ENCODE data around the gene ABITRAM. TPM values are rescaled to one million over a fixed set of nuclear protein-coding genes. Genes with fewer than 3 reads are reported as not detected.
"Not testable (repeated sequence)": the region's sequence is repeated elsewhere in the genome, so short reads cannot be mapped to it uniquely, and the experiment has no call there.

Gene ABITRAM
- total RNA-seq, 1 donor from 2014 or later, result 4.6 TPM

DNA sequence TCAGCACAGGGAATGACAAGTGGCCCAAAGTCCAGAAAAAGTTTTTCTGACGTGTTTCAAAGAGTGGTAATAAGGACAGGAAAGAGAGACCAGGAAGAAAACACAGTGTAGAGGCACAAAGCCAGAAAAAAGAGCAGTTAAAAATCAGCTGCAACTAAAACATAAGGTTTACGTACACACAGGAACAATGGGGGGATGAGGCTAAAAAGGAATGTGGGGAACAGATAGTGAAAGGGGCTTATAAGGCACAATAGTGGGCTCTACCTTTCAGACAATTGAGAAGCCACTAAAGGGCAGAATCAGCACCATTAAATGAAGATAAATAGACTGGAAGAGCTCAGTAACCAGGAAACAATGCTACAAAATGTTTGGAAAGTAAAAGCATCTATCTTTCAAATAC lies 5.8 kb upstream of the ABITRAM start:
- DNase-seq (ENCODE audit: low spot score), result no peak

GRCh38 chr9:108933231-108933717 lies 926 bp upstream of the ABITRAM start:
- peak; percentile 24 for DNase-seq (ENCODE audit: low spot score)

GRCh38 chr9:108933718-108934322 lies 380 bp upstream of the ABITRAM start, which contains the start of gene ELP1:
Gene ELP1 (minus strand): TSS chr9:108934124. CDS start chr9:108931146, 2,978 bp downstream.
- DNase-seq (ENCODE audit: low spot score), result peak; percentile 97

- no peak for DNase-seq (ENCODE audit: low spot score)
These were observed 3.5 kb downstream of the ABITRAM start for GRCh38 chr9:108937561-108938305.

- DNase-seq (ENCODE audit: low spot score), result no peak
These were observed 5.8 kb downstream of the ABITRAM start for GRCh38 chr9:108939975-108940374.

DNA sequence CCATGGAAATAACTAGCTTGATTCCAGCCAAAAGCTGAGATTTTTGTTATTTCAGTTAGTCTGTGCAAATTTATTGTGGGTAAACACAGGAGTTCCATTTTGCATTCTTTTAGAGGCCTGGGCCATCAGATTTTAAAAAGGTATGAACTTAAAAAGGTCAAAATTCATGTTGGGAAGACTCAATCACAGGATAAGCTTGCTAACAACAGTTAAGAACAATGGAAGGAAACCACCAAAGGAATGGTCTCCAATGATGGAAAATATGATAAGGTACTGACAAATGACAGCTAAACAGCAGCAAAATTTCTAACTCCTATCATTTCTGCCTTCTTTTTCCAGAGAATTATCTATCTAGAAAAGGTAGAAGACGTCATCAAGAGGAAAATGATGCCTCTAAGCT lies 16.0 kb downstream of the ABITRAM start:
- no peak for DNase-seq (ENCODE audit: low spot score)

DNA sequence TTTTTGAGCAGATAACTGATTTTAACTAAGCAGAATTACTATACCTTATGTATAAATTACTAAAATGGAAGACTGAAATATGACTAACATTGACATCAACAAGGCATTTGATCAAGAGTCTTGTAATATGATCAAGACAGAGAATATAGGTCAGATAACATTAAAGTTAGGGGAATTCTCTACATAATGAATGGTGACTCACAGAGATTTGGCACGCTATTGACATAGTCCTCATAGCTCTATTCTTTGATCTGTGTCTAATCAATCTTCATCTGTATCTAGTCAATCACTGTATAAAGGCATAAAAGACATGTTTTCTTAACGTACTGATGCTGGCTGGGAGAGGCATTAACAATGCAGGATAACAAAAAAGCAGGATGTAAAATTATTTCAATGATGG lies 17.4 kb downstream of the ABITRAM start:
- no peak for DNase-seq (ENCODE audit: low spot score)

GRCh38 chr9:108953983-108954574 lies 19.9 kb downstream of the ABITRAM start:
- peak; percentile 78 for DNase-seq (ENCODE audit: low spot score)

DNA sequence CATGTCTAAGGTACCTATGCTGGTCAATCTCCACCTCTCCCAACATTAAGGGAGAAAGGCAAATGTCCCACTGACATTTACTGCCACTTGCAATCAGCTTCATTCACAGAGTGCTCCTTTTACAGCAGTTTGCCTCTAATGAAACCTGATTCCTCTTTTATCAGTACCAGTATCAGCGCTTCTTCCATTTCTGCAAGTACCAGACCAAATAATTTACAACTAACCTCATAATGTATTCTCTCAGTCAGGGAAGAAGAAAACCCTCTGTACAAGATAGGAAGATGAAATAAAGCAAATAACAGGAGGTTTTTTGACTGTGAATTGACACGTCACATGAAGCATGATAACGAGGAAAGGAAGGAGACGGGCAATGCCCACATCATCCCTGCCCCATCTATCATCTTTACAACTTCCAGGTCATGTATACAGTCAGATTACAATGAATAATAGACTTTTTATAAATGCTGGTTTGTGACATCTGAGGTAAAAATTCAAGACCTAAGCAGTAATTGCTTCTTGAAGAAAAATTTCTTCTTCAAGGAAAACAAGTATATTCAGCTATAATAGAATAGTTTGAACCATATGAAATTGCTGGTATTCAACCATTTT lies 21.9 kb downstream of the ABITRAM start:
- peak; percentile 14 for DNase-seq (ENCODE audit: low spot score)

DNA sequence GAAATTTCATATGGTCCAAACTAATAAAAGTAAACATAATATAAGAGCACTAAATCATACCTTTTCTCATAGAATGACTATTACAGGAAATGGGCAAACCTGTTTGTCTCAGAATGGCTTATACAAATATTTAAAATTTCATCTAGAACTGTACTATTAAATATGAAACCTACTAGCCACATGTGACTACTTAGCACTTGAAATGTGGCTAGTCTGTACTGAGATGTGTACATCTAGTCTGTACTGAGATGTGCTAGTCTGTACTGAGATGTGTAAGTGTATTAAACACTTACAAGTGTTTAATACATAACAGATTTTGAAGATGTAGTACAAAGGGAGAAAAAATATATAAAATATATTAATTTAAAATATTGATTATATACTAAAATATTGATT lies 22.4 kb downstream of the ABITRAM start:
- no peak for DNase-seq (ENCODE audit: low spot score)

DNA sequence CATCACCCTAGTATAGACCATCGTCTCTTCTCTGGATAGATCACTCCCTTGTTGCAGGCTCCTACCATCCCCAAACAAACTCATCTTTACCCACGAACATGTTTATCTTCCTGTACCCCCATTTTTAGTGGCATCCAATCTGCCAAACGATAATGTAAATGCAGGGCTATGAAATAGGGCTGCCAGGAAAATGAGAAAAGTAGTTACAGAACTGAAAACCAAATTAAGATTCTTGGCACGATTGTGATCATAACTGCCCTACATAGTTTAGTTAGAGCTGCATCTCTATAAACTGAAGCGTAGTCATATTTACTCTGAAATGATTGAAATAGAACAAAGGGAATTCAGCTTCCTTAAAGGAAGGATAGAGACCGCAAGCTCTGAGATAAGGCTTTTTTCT lies 26.1 kb downstream of the ABITRAM start:
- no peak for DNase-seq (ENCODE audit: low spot score)

GRCh38 chr9:108961151-108961550 lies 27.0 kb downstream of the ABITRAM start:
- no peak for DNase-seq (ENCODE audit: low spot score)

- DNase-seq (ENCODE audit: low spot score), result no peak
These were observed 29.4 kb downstream of the ABITRAM start for GRCh38 chr9:108963459-108964143.

DNA sequence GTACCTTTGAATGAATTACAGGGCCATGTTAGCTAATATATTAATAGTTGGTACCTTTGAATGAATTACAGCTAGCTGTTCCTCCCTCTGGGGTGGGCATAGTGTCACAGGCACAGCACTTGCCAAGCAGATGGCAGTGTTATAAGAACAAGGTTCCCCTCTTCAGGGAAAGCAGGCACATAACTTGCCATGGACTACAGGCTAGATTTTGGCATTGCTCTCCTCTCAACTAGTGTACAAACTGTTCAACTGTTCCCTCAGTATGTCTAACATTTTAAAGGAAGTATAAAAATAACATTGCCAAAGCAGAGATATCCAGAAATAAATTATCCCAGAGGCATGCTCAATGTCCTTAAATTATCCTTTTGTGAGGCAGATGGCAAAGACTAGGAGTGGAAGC lies 33.7 kb downstream of the ABITRAM start:
- no peak for DNase-seq (ENCODE audit: low spot score)

GRCh38 chr9:108971392-108971791 lies 37.2 kb downstream of the ABITRAM start:
- DNase-seq (ENCODE audit: low spot score), result not testable (repeated sequence)

DNA sequence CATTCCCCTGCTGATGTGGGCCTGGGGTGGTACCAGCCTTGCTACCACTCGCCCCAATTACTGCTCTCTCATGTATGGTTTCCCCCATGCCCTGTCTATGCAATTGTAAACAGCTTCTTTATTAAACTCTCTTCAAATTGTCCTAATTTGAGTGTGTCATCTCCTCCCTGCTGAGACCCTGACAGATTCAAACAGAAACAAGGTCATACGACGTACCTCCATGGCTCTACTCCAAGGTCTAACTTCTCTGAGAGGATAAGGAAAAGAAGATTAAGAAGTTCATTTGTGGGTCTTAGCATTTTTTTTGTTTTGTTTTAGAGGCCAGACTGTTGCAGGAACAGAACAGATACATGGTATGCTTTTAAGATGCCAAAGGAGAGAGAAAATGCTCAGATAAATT lies 38.0 kb downstream of the ABITRAM start:
- peak; percentile 7 for DNase-seq (ENCODE audit: low spot score)

DNA sequence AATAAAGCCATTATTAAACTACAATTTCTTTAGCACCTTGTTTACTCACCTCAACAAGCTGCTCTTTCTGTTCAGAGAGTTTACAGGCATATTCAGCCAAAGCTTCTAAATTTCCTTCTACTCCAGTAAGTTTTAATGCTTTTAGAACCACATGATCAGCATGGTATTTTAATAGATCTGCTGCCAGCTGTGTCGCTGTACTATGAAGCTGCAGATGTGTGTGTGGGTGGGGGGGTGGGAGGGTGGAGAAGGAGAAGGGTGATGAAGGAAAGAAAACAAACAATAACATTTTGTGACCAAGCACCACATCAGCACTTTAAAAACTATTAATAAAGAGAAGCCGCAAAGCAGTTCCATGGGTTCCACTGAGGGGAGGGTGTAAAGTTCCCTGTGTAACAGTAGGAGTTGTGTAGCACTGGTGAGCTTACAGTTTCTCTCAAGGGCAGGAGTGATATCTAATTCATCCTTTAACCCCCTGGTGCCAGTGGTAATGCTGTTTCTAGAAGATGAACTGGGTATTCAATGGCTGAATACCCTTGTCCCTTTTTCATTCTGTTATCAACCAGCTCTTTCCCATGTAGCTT lies 38.5 kb downstream of the ABITRAM start:
- peak; percentile 74 for DNase-seq (ENCODE audit: low spot score)

DNA sequence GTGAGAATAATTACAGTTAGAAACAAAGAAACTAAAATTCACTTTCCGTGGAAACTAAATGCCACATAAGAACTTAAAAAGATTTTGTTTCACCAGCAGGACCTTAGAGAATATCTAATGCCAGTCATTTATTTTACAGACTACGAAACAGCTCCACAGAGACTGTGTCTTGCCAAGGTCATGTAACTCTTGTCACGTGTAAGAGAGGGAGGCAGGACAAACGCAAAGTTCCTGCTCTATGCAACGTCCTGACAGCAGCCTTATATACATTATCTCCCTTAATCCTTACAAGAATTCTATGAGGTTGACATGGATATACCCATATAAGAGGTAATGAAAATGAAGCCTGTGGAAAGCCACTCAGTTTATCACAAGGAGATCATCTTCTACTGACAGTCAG lies 39.7 kb downstream of the ABITRAM start:
- DNase-seq (ENCODE audit: low spot score), result peak; percentile 74

DNA sequence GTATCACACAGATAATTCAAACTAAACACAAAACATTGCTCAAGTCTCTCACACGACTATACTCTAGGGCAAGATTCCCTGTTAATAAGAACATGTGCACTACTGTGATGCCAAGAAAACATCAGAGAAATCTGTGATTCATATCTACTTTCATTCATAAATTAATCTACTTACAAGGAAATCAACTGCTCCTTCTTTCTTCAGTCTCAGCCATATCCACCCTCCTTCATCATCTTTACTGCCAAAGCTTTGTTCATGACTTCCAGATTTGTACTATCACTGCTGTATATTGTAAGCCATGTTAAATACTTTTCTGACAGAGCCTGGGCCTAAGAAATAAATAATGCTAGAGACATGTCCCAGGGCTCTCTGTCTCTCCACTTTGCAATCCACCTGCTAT lies 44.0 kb downstream of the ABITRAM start:
- no peak for DNase-seq (ENCODE audit: low spot score)

DNA sequence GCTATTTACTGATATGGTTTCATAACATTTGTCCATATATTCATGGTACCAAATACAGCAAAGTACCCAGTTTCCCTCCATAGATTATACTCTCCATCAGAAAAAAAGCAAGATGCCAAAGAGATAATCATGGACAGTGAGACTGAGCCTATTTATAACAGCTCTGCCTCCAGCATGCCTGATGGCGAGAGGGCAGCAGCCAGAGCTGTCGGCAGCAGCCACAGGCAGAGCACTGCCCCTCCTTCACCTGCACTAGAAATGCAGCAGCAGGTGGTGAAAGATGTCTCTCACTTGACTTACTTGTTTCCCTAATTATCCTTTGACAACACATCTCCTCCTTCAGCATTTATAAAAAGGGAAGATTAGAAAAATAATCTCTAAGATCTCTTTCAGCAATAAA lies 46.7 kb downstream of the ABITRAM start:
- no peak for DNase-seq (ENCODE audit: low spot score)

DNA sequence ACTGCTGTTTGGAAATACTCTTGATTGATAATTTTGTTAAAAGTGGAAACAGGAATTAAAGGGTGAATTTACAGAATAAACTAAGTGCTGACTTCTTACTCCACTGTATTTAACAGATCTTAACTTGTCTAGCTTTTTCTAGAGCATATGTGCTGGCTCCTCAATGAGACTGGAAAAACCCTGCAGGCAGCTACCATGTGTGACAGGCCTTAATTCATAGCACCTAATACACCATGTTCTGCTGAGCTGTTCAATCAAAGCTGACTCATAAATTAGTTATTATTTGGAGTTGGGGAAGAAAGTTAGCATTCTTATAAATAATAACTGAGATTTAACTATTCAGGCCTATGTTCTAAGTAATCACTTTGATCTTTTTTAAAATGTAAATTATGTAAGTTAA lies 49.7 kb downstream of the ABITRAM start:
- DNase-seq (ENCODE audit: low spot score), result no peak
